Activated naive CD4-positive, alpha-beta T cell treated with anti-CD3 and anti-CD28 coated beads, Interleukin-2, amount 50 U/mL, for 24 hours (primary cell): ENCODE data around the gene ZNF584.
A peak's percentile ranks its signal among the peaks of the same experiment; 100 is the strongest.
"Not testable (repeated sequence)": the region's sequence is repeated elsewhere in the genome, so short reads cannot be mapped to it uniquely, and the experiment has no call there.

Experiments
- H3K27ac Mint-ChIP-seq: one replicate; pipeline ENCODE4 v1.8.0; 2021; ENCODE audit warnings: mild to moderate bottlenecking, mixed read lengths
- H3K27me3 Mint-ChIP-seq: one replicate; pipeline ENCODE4 v1.8.0; 2021; ENCODE audit warnings: mixed read lengths
- H3K36me3 Mint-ChIP-seq: one replicate; pipeline ENCODE4 v1.8.0; 2021; ENCODE audit warnings: mixed read lengths
- H3K4me1 Mint-ChIP-seq: one replicate; pipeline ENCODE4 v1.8.0; 2021; ENCODE audit warnings: mixed read lengths
- H3K4me3 Mint-ChIP-seq: one replicate; pipeline ENCODE4 v1.8.0; 2021; ENCODE audit warnings: mild to moderate bottlenecking, mixed read lengths
- H3K9me3 Mint-ChIP-seq: one replicate; pipeline ENCODE4 v1.8.0; 2021; ENCODE audit warnings: mixed read lengths

The ZNF584 gene

DNA sequence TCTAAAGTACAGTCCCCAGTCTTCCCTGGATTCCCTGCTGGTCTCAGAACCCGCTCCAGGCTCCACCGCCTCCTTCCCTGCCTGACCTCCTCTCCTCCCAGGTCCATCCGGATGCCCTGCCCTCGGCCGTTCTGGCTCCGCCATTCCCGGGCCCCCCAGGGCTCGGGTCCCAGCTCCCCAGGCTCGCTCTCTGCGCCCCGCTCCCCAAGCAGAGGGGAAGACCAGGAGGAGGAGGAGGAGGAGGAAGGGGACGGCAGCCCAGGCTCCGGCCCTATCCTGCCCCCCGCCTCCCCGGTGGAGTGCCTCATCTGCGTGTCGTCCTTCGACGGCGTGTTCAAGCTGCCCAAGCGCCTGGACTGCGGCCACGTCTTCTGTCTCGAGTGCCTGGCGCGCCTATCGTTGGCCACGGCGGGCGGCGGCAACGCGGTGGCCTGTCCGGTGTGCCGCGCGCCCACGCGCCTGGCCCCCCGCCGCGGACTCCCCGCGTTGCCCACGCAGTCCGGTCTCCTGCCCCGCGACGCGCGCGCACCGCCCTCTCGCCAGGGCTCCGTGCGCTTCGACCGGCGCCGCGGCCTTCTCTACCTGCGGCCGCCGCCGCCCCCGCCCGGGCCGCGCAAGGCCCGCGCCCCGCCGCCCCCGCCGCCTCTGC is 12.3 kb upstream of the ZNF584 start:
- H3K9me3 Mint-ChIP-seq: no peaks in the 10 kb centered on the region
- H3K36me3 Mint-ChIP-seq: peaks cover 19% of the 10 kb centered on the region
- H3K4me3 Mint-ChIP-seq: no peak overlapping the region
- peaks cover 1% of the 10 kb centered on the region for H3K27me3 Mint-ChIP-seq
- H3K27ac Mint-ChIP-seq: peak overlapping the region; percentile 46
- peaks cover 21% of the 10 kb centered on the region for H3K4me1 Mint-ChIP-seq

GRCh38 chr19:58396691-58397532 is 11.5 kb upstream of the ZNF584 start:
- no peak overlapping the region for H3K27ac Mint-ChIP-seq
- H3K4me3 Mint-ChIP-seq: no peak overlapping the region
- peaks cover 1% of the 10 kb centered on the region for H3K27me3 Mint-ChIP-seq
- no peaks in the 10 kb centered on the region for H3K9me3 Mint-ChIP-seq
- peaks cover 17% of the 10 kb centered on the region for H3K36me3 Mint-ChIP-seq
- peaks cover 25% of the 10 kb centered on the region for H3K4me1 Mint-ChIP-seq

GRCh38 chr19:58397533-58398037 is 10.9 kb upstream of the ZNF584 start:
- H3K36me3 Mint-ChIP-seq: peaks cover 17% of the 10 kb centered on the region
- peaks cover 25% of the 10 kb centered on the region for H3K4me1 Mint-ChIP-seq
- no peak overlapping the region for H3K27ac Mint-ChIP-seq
- H3K27me3 Mint-ChIP-seq: peaks cover 1% of the 10 kb centered on the region
- H3K9me3 Mint-ChIP-seq: no peaks in the 10 kb centered on the region
- no peak overlapping the region for H3K4me3 Mint-ChIP-seq

- no peak overlapping the region for H3K27ac Mint-ChIP-seq
- peaks cover 14% of the 10 kb centered on the region for H3K36me3 Mint-ChIP-seq
- H3K9me3 Mint-ChIP-seq: no peaks in the 10 kb centered on the region
- H3K27me3 Mint-ChIP-seq: peaks cover 1% of the 10 kb centered on the region
- no peak overlapping the region for H3K4me3 Mint-ChIP-seq
- peaks cover 27% of the 10 kb centered on the region for H3K4me1 Mint-ChIP-seq
These were observed 10.4 kb upstream of the ZNF584 start for GRCh38 chr19:58398087-58398486.

DNA sequence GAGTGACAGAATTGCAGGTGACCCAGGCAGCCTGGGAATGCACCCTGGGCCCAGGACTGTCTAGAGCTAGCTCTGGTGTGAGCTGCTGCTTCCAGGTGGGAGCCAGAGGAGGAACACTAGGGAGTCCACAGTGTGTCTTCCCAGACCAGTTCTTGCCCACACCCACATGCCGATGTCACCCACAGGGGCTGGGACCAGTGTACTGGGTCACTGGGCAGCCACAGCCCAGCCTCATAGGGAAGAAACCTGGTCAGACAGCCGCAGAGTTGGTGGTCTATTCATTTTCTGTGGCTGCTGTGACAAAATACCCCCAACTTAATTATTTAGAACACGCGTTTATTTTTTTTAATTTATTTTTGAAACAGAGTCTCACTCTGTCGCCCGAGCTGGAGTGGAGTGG is 9.9 kb upstream of the ZNF584 start:
- no peaks in the 10 kb centered on the region for H3K9me3 Mint-ChIP-seq
- H3K36me3 Mint-ChIP-seq: peaks cover 13% of the 10 kb centered on the region
- H3K27ac Mint-ChIP-seq: no peak overlapping the region
- H3K27me3 Mint-ChIP-seq: peaks cover 1% of the 10 kb centered on the region
- H3K4me1 Mint-ChIP-seq: peaks cover 27% of the 10 kb centered on the region
- H3K4me3 Mint-ChIP-seq: no peak overlapping the region

DNA sequence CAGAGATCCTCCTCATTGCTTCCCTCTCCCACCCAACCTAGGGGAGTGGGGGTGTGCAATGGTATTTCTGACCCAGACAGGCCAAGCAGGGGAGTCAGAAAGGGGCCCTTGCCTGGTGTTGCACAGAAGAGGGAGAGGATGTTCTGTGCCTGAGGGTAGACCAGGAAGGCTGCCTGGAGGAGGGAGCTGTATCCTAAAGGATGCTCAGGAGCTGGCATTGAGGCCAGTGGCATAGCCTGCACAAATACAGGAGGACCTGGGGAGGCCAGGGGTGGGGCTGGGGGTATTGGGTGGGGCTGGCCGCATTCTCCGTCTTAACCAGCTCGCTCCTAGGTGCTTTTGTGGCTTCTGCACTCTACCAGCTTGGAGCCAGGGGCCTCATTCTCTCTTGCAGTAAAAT is 8.5 kb upstream of the ZNF584 start:
- Mint-ChIP-seq H3K27me3 (peaks cover 1% of the 10 kb centered on the region), H3K4me1 (peaks cover 22% of the 10 kb centered on the region), H3K4me3 (no peak overlapping the region), H3K27ac (no peak overlapping the region), H3K36me3 (peaks cover 3% of the 10 kb centered on the region), H3K9me3 (no peaks in the 10 kb centered on the region)

DNA sequence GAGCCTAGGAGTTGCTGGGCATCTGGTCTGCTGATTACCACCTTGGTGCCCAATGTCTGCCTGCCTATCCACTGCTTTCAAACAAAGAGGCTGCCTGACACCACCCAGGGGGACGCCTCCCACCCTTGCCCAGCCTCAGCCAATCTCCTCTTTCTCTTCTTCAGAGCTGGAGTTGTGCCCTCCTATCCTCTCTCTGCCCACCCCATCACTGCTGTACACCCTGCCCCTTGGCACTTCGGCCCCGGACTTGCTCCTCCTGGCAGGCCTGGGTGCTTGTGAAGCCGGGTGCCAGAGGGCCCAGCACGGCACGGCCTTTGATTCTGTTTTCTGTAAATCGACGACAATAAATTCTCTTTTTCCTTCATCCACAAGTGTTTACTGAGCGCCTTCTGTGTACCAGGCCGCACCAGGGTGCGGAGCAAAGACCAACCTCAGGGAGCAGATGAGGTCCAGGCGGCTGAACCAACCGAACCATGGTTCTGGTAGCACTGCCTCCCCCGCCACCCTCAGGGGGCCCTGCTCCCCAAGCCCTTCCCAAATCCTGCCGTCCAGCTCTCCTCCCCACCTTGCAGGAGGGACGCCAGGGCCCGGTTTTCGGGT is 8.0 kb upstream of the ZNF584 start:
- H3K4me3 Mint-ChIP-seq: peak overlapping the region; percentile 86
- H3K4me1 Mint-ChIP-seq: peaks cover 20% of the 10 kb centered on the region
- peaks cover 1% of the 10 kb centered on the region for H3K27me3 Mint-ChIP-seq
- no peak overlapping the region for H3K27ac Mint-ChIP-seq
- H3K9me3 Mint-ChIP-seq: no peaks in the 10 kb centered on the region
- peaks cover 2% of the 10 kb centered on the region for H3K36me3 Mint-ChIP-seq

GRCh38 chr19:58400916-58401839 is 7.3 kb upstream of the ZNF584 start:
- peaks cover 1% of the 10 kb centered on the region for H3K27me3 Mint-ChIP-seq
- peaks cover 18% of the 10 kb centered on the region for H3K4me1 Mint-ChIP-seq
- H3K9me3 Mint-ChIP-seq: no peaks in the 10 kb centered on the region
- H3K36me3 Mint-ChIP-seq: no peaks in the 10 kb centered on the region
- H3K27ac Mint-ChIP-seq: peak overlapping the region; percentile 71
- peak overlapping the region; percentile 86 for H3K4me3 Mint-ChIP-seq

DNA sequence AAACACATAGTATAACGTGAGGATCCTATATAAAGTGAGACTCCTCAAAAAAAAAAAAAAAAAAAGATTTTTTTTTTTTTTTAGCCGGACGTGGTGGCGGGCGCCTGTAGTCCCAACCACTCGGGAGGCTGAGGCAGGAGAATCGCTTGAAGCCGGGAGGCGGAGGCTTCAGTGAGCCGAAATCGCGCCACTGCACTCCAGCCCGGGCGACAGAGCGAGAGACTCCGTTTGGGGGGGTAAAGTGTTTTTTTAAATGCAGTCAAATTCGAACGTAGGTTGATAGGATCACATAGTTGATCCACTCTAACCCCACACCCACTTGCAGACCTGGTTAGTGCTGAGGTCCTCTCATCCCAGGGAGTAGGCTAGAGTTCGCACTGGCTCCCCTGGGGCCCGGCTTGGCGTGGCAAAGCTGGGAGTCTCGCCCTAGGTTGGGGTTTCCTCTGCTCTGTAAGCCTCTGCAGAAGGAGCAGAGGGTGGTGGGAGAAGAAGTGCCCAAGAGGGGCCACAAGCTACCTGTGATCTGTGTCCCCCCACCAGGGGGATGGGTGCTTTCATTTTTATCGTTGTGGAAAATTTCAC is 6.5 kb upstream of the ZNF584 start:
- peaks cover 1% of the 10 kb centered on the region for H3K27me3 Mint-ChIP-seq
- no peaks in the 10 kb centered on the region for H3K9me3 Mint-ChIP-seq
- no peaks in the 10 kb centered on the region for H3K36me3 Mint-ChIP-seq
- no peak overlapping the region for H3K27ac Mint-ChIP-seq
- peaks cover 25% of the 10 kb centered on the region for H3K4me1 Mint-ChIP-seq
- peak overlapping the region; percentile 86 for H3K4me3 Mint-ChIP-seq

DNA sequence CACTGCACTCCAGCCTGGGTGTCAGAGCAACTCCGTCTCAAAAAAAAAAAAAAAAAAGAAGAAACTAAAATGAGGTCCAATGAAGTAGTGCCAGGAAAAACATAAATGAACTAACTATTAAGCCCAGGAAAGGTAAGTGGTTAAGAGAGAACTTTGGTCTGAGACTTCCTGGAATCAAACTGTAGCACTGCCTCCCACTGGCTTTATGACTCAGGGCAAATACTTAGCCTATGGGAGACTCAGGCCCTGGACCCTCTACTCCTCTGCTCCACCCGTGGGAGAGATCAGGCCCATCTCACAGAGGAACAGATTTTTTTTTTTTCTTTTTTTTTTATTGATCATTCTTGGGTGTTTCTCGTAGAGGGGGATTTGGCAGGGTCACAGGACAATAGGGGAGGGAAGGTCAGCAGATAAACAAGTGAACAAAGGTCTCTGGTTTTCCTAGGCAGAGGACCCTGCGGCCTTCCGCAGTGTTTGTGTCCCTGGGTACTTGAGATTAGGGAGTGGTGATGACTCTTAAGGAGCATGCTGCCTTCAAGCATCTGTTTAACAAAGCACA is 4.5 kb upstream of the ZNF584 start:
- peaks cover 36% of the 10 kb centered on the region for H3K4me1 Mint-ChIP-seq
- not testable (repeated sequence) for H3K27me3 Mint-ChIP-seq, H3K27ac Mint-ChIP-seq, H3K4me3 Mint-ChIP-seq, H3K36me3 Mint-ChIP-seq, H3K9me3 Mint-ChIP-seq

- Mint-ChIP-seq H3K27ac (peak overlapping the region; percentile 96), H3K4me3 (peak overlapping the region; percentile 98), H3K9me3 (no peaks in the 10 kb centered on the region), H3K4me1 (peaks cover 32% of the 10 kb centered on the region), H3K27me3 (no peaks in the 10 kb centered on the region), H3K36me3 (no peaks in the 10 kb centered on the region)
These were observed 1.4 kb upstream of the ZNF584 start for GRCh38 chr19:58406818-58407657.

- Mint-ChIP-seq H3K36me3 (peaks cover 3% of the 10 kb centered on the region), H3K9me3 (no peaks in the 10 kb centered on the region), H3K27ac (peak overlapping the region; percentile 96), H3K27me3 (no peaks in the 10 kb centered on the region), H3K4me1 (peaks cover 32% of the 10 kb centered on the region), H3K4me3 (peak overlapping the region; percentile 98)
These were observed 744 bp upstream of the ZNF584 start for GRCh38 chr19:58407658-58408151.

- H3K27ac Mint-ChIP-seq: peak overlapping the region; percentile 25
- H3K36me3 Mint-ChIP-seq: peaks cover 5% of the 10 kb centered on the region
- no peaks in the 10 kb centered on the region for H3K27me3 Mint-ChIP-seq
- peaks cover 28% of the 10 kb centered on the region for H3K4me1 Mint-ChIP-seq
- H3K4me3 Mint-ChIP-seq: peak overlapping the region; percentile 98
- no peaks in the 10 kb centered on the region for H3K9me3 Mint-ChIP-seq
These were observed 751 bp downstream of the ZNF584 start for GRCh38 chr19:58409010-58409790.
